Superior temporal gyrus (tissue), 1 donor: ENCODE results near the gene GPBP1L1.

Experiments used
- DNase-seq: peaks from one replicate; pipeline ENCODE4 v3.0.0-alpha.2; 2016; ENCODE audit errors: extremely low spot score

GPBP1L1 gene

DNA sequence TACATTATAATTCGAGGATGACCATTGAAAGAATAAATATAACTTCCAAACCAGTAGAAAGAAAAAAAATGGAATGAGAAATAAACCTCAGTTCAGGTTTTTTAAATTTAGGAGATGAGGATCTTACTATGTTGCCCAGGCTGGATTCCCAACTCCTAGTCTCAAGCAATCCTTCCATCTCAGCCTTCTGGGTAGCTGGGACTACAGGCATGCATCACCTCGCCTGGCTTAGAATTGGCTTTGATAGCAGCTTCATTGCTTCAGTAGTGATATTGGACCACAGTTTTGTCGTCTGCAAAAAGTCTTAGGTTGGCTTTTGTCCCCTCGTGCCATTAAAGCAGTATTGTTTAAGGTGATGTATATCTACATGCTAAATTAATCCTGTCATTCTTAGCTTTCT is 99.6 kb downstream of the GPBP1L1 start:
- no peak for DNase-seq

DNA sequence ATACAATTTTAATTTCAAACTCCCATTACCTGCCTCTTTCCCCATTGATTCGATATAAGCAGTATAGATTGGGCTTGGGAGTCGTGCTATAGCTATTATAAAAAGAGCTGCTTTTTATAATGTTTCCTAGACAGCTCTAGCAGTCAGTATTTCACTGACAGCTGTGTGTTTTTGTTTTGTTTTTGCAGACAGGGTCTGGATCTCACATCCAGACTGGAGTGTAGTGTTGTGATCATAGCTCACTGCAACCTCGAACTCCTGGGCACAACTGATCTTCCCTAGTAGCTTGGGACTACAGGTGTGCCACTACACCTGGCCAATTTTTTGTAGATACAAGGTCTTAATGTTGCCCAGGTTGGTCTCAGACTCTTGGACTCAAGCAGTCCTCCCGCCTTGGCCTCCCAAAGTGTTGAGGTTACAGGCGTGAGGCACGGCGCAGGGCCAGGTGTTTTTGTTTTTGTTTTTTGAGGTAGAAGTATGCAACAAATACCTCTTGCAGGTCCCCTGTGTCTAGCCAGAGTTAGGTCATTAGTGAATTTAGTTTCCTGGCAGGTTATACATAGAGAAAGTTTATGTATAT is 100.7 kb downstream of the GPBP1L1 start:
- no peak for DNase-seq

DNA sequence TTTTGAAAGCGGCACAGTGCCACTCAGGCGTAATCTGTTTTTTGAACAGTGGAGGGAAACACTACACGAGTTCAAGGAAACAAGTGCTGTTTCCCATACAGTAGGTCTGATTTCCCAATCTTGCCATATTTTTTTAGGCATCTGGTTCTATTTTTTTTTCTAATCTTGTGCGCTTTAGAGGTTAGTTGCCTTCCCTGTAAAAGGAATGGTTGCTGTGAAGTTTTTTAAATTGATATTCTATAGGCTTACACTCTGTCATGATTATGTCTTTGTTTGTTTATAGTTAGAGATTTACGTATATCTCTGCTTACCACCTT is 101.3 kb downstream of the GPBP1L1 start:
- DNase-seq = no peak

DNA sequence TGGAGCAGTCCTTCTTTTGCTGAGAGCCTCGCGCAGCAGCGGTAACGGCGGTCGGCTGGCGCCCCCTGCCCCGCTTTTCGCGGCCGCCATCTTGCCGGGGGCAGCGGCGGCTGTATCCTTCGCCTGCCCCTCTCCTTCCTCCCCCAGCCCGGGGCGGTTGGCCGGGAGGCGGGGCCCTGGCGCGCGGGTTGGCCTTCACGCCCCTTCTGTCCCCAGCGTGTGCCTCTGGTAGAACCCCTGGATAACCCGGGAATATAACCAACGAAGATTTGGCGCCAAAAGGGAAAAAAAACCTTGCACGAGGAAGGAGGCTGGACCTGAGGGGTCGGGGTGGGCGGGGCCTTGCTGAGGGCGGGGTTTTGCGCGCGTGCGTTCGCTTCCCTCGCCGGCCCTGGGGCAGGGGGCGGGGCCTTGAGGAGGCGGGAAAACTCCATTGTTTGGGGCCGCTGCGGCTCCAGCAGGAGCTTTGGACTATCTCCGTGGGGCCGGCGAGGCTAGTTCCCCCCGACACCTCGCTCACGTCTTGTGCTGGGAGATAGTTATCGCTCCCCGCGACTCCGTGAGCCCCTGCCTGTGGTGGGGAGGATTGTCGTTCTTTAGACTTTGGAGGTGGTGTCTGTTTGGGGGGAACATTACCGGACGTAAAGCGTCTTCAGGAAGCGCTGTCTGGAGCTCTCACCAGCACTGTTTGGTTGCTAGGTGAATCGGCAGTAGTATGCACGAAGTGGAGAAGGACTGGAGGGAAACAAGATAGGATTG is 101.8 kb downstream of the GPBP1L1 start:
- peak; percentile 83 for DNase-seq

DNA sequence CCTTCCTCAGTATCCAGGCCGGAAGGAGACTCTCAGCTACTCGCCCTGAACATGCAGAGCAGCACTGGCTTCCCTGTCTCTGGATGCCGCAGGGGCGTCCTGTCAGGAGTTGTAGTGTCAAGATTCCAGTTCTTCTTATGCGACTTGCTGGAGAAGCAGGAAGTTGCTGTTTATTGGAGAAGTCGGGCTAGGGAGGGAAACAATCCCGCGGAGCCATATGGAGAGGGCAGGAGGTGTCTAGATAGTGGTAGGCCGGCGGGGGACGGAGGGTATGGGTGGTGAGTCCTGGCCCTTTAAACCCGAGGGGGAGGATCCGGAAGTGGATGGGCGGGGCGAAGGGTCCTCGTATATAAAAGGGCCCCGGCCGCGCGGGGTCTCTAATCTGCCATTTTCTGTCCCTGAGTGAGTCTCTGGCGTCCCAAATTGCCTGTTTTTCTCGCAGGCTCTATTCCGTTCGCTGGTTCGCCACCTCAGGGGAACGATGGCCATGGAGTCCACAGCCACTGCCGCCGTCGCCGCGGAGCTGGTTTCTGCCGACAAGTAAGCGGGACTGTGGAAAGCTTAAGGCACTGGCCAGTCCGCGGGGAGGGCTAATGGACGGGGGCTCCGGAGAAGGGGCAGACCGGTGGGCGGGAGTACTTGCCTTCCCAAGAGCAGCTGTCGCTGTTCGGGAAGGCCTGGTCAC is 102.5 kb downstream of the GPBP1L1 start, which contains the start of gene NASP:
TSS of gene NASP (plus strand) at position 376 of the 685 bp plus-strand sequence. CDS start at position 482, 106 bp downstream.
- DNase-seq = peak; percentile 96

DNA sequence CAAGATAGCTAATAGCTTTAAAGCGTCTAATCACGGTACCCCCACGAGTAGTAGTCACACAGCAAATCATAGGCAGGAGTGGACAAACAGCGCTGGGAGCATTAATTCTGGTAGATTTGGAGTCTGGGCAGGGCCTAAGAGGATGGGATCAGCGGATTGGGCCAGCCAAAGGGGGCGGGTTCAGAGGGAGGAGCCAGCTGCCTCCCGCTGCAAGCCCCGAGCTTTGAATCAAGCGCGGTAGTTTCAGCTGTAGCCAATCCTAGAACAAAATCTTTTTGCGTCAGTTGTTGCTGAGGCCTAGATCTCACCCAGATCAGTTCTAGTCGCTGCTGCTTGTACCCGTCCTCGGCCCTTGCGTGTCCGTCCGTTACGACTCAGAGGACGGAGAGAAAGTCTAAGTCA is 103.1 kb downstream of the GPBP1L1 start:
- peak; percentile 100 for DNase-seq
